ENCODE measurements around the gene FLCN. TPM values are rescaled to one million over a fixed set of nuclear protein-coding genes. Genes with fewer than 3 reads are reported as not detected.

The FLCN gene
- total and polyA plus RNA-seq, 10 of the 15 experiments (the other 5 are each of a cell fraction or from before 2014, with no cell fraction given), result 1.1 to 24.7 (median 10.4) TPM

- H3K9me3 ChIP-seq (replicated peaks; ENCODE audit: control insufficient read depth, insufficient read depth, low read length), result no peaks in the 10 kb centered on the region
- H3K36me3 ChIP-seq (ENCODE audit: control insufficient read depth in 2 of 2, insufficient read depth in 2 of 2, low read length in 1 of 2), result peaks cover 13 to 29% of the 10 kb centered on the region in 2 experiments; a peak in 3 of 4 replicates
- H3K4me2 ChIP-seq (ENCODE audit: control insufficient read depth, insufficient read depth), result no peak overlapping the region
- CTCF ChIA-PET, result no interaction called here
- H3K79me2 ChIP-seq (ENCODE audit: control insufficient read depth, insufficient read depth, low read length), result no peaks in the 10 kb centered on the region
- POLR2A ChIA-PET, result no interaction called here
- H2AFZ ChIP-seq (ENCODE audit: control insufficient read depth, low read depth, low read length), result no peak overlapping the region
- TF ChIP-seq CHD1 (IDR thresholded peaks at IDR 0.05; ENCODE audit: low read depth, low read length), result no peak
- no peak for TF ChIP-seq ZNF384 (IDR thresholded peaks at IDR 0.05; ENCODE audit: borderline replicate concordance, low read depth, low read length)
- no peak for TF ChIP-seq GATAD2B (conservative IDR thresholded peaks at IDR 0.05; ENCODE audit: low read depth)
- no peak for TF ChIP-seq TCF12 (IDR thresholded peaks at IDR 0.05; ENCODE audit: low read depth, low read length)
- TF ChIP-seq PAX8 (IDR thresholded peaks at IDR 0.05), result no peak
- TF ChIP-seq POLR2AphosphoS5 (IDR thresholded peaks at IDR 0.05; ENCODE audit: low read length), result no peak
- TF ChIP-seq SPI1 (IDR thresholded peaks at IDR 0.05; ENCODE audit: borderline replicate concordance, insufficient read depth, low read depth, low read length), result no peak
- no peak for TF ChIP-seq CEBPZ (IDR thresholded peaks at IDR 0.05; ENCODE audit: low read depth, low read length)
- no peak for TF ChIP-seq SREBF1 (IDR thresholded peaks at IDR 0.05; ENCODE audit: low read length)
- no peak for TF ChIP-seq RFX5 (IDR thresholded peaks at IDR 0.05; ENCODE audit: low read depth, low read length)
- no peak for TF ChIP-seq YBX1 (IDR thresholded peaks at IDR 0.05)
- TF ChIP-seq ZZZ3 (IDR thresholded peaks at IDR 0.05; ENCODE audit: control insufficient read depth, insufficient read length, low read depth), result no peak
- TF ChIP-seq RELB (IDR thresholded peaks at IDR 0.05; ENCODE audit: low read depth), result no peak
- no peak for TF ChIP-seq ZBED1 (IDR thresholded peaks at IDR 0.05; ENCODE audit: borderline replicate concordance)
- TF ChIP-seq POLR2AphosphoS2 (IDR thresholded peaks at IDR 0.05; ENCODE audit: low read depth, low read length), result no peak
- TF ChIP-seq HCFC1 (IDR thresholded peaks at IDR 0.05; ENCODE audit: low read length), result no peak
- TF ChIP-seq CHD4 (IDR thresholded peaks at IDR 0.05), result no peak
- no peak for FAIRE-seq
- no peaks in the 10 kb centered on the region for H3K4me1 ChIP-seq (ENCODE audit: control insufficient read depth, insufficient read depth, low read length)
- H4K20me1 ChIP-seq (ENCODE audit: control insufficient read depth, insufficient read depth), result no peaks in the 10 kb centered on the region
- H3K27me3 ChIP-seq (replicated peaks in 1 of 2; ENCODE audit: control insufficient read depth in 2 of 2, insufficient read depth in 2 of 2, low read length in 1 of 2), result no peaks in the 10 kb centered on the region
- in situ Hi-C loops (cut with MboI), result no loop called here
- 98% methylated on average over 14 of the region's 17 CpGs for WGBS (ENCODE audit: insufficient coverage, insufficient replicate concordance, low lambda C conversion rate, missing lambda C conversion rate)
- no peak for DNase-seq (ENCODE audit: low read depth, low spot score)
- H3K4me3 ChIP-seq, result no peak overlapping the region
- no peak overlapping the region for H3K27ac ChIP-seq (ENCODE audit: control insufficient read depth, insufficient read depth)
- BruUV-seq (replicated peaks), result no TSS peak
- intact Hi-C loops (cut with micrococcal nuclease; ENCODE audit: unreplicated experiment), result no loop called here
- H3K9ac ChIP-seq (ENCODE audit: control insufficient read depth, insufficient read depth, low read length), result no peak overlapping the region
- SMC1A ChIA-PET (ENCODE audit: uncharacterized antibody, unreplicated experiment), result interaction anchor here (0.6 to 1.1 kb wide), 2 partner anchors 13 to 162 kb away, joined by 3 to 4 read pairs; no protein-coding TSS in a partner anchor
- RAD21 ChIA-PET (ENCODE audit: unreplicated experiment), result interaction anchor here (1.1 kb wide), 1 partner anchor 41 kb away, joined by 4 read pairs; no protein-coding TSS in a partner anchor
- ATAC-seq, result no peak
Measured at GRCh38 chr17:17164676-17165075, 72.3 kb downstream of the FLCN start.
